ENCODE measurements around the gene TMEM212.

Gene TMEM212

GRCh38 chr3:171832989-171833388 is 10.2 kb upstream of the TMEM212 start:
- no peak for DNase-seq (ENCODE audit: low read depth)
- no peak for TF ChIP-seq POLR2A (IDR thresholded peaks at IDR 0.05; ENCODE audit: extremely low read depth, insufficient read length)
- no peak for TF ChIP-seq CTCF (IDR thresholded peaks at IDR 0.05; ENCODE audit: low read depth, low read length)
- TF ChIP-seq, protein P1, sequence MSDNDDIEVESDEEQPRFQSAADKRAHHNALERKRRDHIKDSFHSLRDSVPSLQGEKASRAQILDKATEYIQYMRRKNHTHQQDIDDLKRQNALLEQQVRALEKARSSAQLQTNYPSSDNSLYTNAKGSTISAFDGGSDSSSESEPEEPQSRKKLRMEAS (IDR thresholded peaks at IDR 0.05; ENCODE audit: low read depth, low read length): no peak
- no peak for TF ChIP-seq MYC (IDR thresholded peaks at IDR 0.05; ENCODE audit: low read depth, low read length)
- no peak overlapping the region for H3K4me3 ChIP-seq (ENCODE audit: low read depth, low read length)

- H3K4me3 ChIP-seq (ENCODE audit: low read depth, low read length): no peak overlapping the region
- peak; percentile 59 for DNase-seq (ENCODE audit: low read depth)
- TF ChIP-seq CTCF (IDR thresholded peaks at IDR 0.05; ENCODE audit: low read depth, low read length): peak; percentile 30
- TF ChIP-seq, protein P1 (IDR thresholded peaks at IDR 0.05; ENCODE audit: low read depth, low read length): no peak
- TF ChIP-seq POLR2A (IDR thresholded peaks at IDR 0.05; ENCODE audit: extremely low read depth, insufficient read length): no peak
Observed at GRCh38 chr3:171833789-171834460, 9.2 kb upstream of the TMEM212 start.

- TF ChIP-seq POLR2A (IDR thresholded peaks at IDR 0.05; ENCODE audit: extremely low read depth, insufficient read length) (no peak), CTCF (IDR thresholded peaks at IDR 0.05; ENCODE audit: low read depth, low read length) (no peak), MYC (IDR thresholded peaks at IDR 0.05; ENCODE audit: low read depth, low read length) (no peak)
- TF ChIP-seq, protein P1 (IDR thresholded peaks at IDR 0.05; ENCODE audit: low read depth, low read length): no peak
- DNase-seq (ENCODE audit: low read depth): no peak
- H3K4me3 ChIP-seq (ENCODE audit: low read depth, low read length): no peak overlapping the region
Observed at GRCh38 chr3:171834461-171834801, 8.7 kb upstream of the TMEM212 start.

DNA sequence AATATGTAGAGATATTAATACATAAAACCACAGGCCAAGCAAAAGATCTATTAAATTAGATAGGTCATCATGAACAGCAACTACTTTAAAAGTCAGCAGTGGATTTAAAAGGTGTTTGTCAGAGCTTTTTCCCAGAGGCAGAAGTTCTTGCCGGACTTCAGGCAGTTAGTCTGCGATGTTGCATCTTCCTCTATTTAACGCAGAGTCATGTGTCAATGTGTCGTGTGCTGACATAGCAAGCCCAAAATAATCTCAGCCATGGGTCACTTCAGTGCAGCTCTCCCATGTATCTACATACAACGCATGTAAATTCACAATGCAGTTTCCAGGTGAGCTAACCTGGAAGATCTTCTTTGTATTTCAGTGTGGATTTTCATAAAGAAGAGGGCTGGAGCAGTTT is 8.0 kb upstream of the TMEM212 start:
- TF ChIP-seq, protein P1 (IDR thresholded peaks at IDR 0.05; ENCODE audit: low read depth, low read length): no peak
- TF ChIP-seq MYC (IDR thresholded peaks at IDR 0.05; ENCODE audit: low read depth, low read length) (no peak), POLR2A (IDR thresholded peaks at IDR 0.05; ENCODE audit: extremely low read depth, insufficient read length) (no peak), CTCF (IDR thresholded peaks at IDR 0.05; ENCODE audit: low read depth, low read length) (no peak)
- DNase-seq (ENCODE audit: low read depth): peak; percentile 35
- H3K4me3 ChIP-seq (ENCODE audit: low read depth, low read length): no peak overlapping the region

DNA sequence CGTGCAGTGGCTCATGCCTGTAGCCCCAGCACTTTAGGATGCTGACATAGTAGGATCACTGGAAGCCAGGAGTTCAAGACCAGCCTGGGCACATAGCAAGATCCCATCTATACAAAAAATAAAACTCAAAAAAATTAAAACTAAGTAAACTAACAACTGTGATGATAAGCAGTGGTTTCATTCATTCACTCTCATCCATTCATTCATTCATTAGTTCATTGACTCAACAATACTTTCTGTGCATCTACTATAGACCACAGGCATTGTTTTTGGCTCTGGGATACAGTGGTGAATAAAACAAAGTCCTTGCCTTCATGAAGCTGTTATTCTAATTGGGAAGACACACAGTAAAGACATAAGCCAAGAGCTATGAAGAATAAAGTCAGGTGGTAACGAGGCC is 7.5 kb upstream of the TMEM212 start:
- no peak for DNase-seq (ENCODE audit: low read depth)
- TF ChIP-seq, protein P1 (IDR thresholded peaks at IDR 0.05; ENCODE audit: low read depth, low read length): no peak
- TF ChIP-seq CTCF (IDR thresholded peaks at IDR 0.05; ENCODE audit: low read depth, low read length): no peak
- TF ChIP-seq MYC (IDR thresholded peaks at IDR 0.05; ENCODE audit: low read depth, low read length): no peak
- no peak for TF ChIP-seq POLR2A (IDR thresholded peaks at IDR 0.05; ENCODE audit: extremely low read depth, insufficient read length)
- no peak overlapping the region for H3K4me3 ChIP-seq (ENCODE audit: low read depth, low read length)

Data from NB4 (cell line).